Thoracic aorta (tissue), 2 donors: ENCODE measurements around the gene MAF. TPM values are rescaled to one million over a fixed set of nuclear protein-coding genes. Genes with fewer than 3 reads are reported as not detected.

Experiments
- ATAC-seq: fragments of 150-250 bp; one replicate; pipeline ENCODE4 v1.8.0; 2017; ENCODE audit warnings: low read depth; ENCODE audit not compliant: insufficient number of reproducible peaks, low FRiP score
- DNase-seq: peaks from one replicate; pipeline ENCODE4 v3.0.0-alpha.2; 2020; ENCODE audit warnings: low spot score
- H3K27ac ChIP-seq, 2 donors: fragments of 200-600 bp; sonication (generic); 1 replicate in 1 of 2; 2 replicates in 1 of 2; pipeline ENCODE4 v1.5.1; 2016; ENCODE audit warnings: mild to moderate bottlenecking in 2 of 2, moderate library complexity in 2 of 2
- H3K27me3 ChIP-seq: fragments of 200-600 bp; sonication (generic); replicated peaks from 2 replicates; pipeline ENCODE4 v1.6.0; 2016; ENCODE audit warnings: mild to moderate bottlenecking; ENCODE audit not compliant: insufficient read depth
- H3K36me3 ChIP-seq: fragments of 200-600 bp; sonication (generic); one replicate; pipeline ENCODE4 v1.5.1; 2016
- H3K4me1 ChIP-seq, 2 donors: fragments of 200-600 bp; sonication (generic); 1 replicate in 1 of 2; 2 replicates in 1 of 2; pipeline versions ENCODE4 v1.5.1 to v1.6.0; 2016; ENCODE audit warnings: low read depth in 2 of 2, mild to moderate bottlenecking in 1 of 2; ENCODE audit not compliant: control insufficient read depth in 1 of 2
- H3K4me3 ChIP-seq: fragments of 200-600 bp; sonication (generic); 2 replicates; pipeline ENCODE4 v1.5.1; 2016; ENCODE audit warnings: mild to moderate bottlenecking
- H3K9me3 ChIP-seq: fragments of 200-600 bp; sonication (generic); 2 replicates; pipeline ENCODE4 v1.5.1; 2016
- total RNA-seq, 2 donors: library from RNA; depleted of rRNA; stranded (reverse); fragments of >200 nt; gene quantifications; one replicate each; pipeline versions ENCODE4 v1.1.0 to v1.2.3, GENCODE V29; 2016
- TF ChIP-seq, protein P1 (sequence below): fragments of 200-600 bp; sonication (generic); IDR thresholded peaks from one replicate; pipeline ENCODE4 v1.5.1; 2019; ENCODE audit warnings: antibody characterized with exemption

Gene MAF
- total RNA-seq, 2 donors from 2014 or later = 20.0 to 41.8 TPM

GRCh38 chr16:79562166-79562823 is 38.2 kb downstream of the MAF start:
- DNase-seq (no peak), ATAC-seq (no peak)
- Histone ChIP-seq H3K27me3 (no peaks in the 10 kb centered on the region), H3K4me3 (no peak overlapping the region), H3K27ac (no peak overlapping the region), H3K36me3 (no peaks in the 10 kb centered on the region), H3K4me1 (no peaks in the 10 kb centered on the region), H3K9me3 (no peaks in the 10 kb centered on the region)
- TF ChIP-seq, protein P1, sequence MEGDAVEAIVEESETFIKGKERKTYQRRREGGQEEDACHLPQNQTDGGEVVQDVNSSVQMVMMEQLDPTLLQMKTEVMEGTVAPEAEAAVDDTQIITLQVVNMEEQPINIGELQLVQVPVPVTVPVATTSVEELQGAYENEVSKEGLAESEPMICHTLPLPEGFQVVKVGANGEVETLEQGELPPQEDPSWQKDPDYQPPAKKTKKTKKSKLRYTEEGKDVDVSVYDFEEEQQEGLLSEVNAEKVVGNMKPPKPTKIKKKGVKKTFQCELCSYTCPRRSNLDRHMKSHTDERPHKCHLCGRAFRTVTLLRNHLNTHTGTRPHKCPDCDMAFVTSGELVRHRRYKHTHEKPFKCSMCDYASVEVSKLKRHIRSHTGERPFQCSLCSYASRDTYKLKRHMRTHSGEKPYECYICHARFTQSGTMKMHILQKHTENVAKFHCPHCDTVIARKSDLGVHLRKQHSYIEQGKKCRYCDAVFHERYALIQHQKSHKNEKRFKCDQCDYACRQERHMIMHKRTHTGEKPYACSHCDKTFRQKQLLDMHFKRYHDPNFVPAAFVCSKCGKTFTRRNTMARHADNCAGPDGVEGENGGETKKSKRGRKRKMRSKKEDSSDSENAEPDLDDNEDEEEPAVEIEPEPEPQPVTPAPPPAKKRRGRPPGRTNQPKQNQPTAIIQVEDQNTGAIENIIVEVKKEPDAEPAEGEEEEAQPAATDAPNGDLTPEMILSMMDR = no peak

GRCh38 chr16:79561729-79562128 is 38.8 kb downstream of the MAF start:
- H3K27ac ChIP-seq = no peak overlapping the region
- TF ChIP-seq, protein P1 = no peak
- H3K4me3 ChIP-seq = no peak overlapping the region
- no peaks in the 10 kb centered on the region for H3K36me3 ChIP-seq
- no peaks in the 10 kb centered on the region for H3K9me3 ChIP-seq
- H3K4me1 ChIP-seq = no peaks in the 10 kb centered on the region
- ATAC-seq (no peak), DNase-seq (no peak)
- no peaks in the 10 kb centered on the region for H3K27me3 ChIP-seq

- H3K27me3 ChIP-seq = no peaks in the 10 kb centered on the region
- H3K4me3 ChIP-seq = no peak overlapping the region
- ATAC-seq = no peak
- no peak for DNase-seq
- H3K4me1 ChIP-seq = no peaks in the 10 kb centered on the region
- H3K36me3 ChIP-seq = no peaks in the 10 kb centered on the region
- TF ChIP-seq, protein P1 = no peak
- no peak overlapping the region for H3K27ac ChIP-seq
- H3K9me3 ChIP-seq = no peaks in the 10 kb centered on the region
Measured at GRCh38 chr16:79560923-79561322, 39.6 kb downstream of the MAF start.

GRCh38 chr16:79560318-79560717 is 40.2 kb downstream of the MAF start:
- DNase-seq (no peak), ATAC-seq (no peak)
- Histone ChIP-seq H3K4me1 (no peaks in the 10 kb centered on the region), H3K27ac (no peak overlapping the region), H3K9me3 (no peaks in the 10 kb centered on the region), H3K4me3 (no peak overlapping the region), H3K36me3 (no peaks in the 10 kb centered on the region), H3K27me3 (no peaks in the 10 kb centered on the region)
- TF ChIP-seq, protein P1 = no peak

DNA sequence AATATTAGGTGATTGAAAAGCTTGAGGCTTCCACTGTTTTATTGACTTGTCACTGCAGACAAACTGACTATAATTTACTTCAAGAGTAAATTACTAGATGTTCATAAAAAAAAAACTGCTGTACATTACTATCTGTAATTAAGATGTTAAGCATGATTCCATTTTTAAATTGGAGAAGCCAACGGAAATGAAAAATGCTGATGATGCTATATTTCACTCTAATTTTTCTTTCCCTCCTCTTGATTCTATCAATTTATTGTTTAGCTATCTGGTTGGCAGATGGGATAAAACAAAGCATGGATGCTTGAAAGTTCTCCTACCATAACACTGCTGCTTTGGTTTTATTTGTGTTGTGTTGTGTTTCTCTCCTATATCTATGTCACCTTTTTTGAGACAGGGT is 41.0 kb downstream of the MAF start:
- Histone ChIP-seq H3K36me3 (no peaks in the 10 kb centered on the region), H3K4me1 (no peaks in the 10 kb centered on the region), H3K27me3 (no peaks in the 10 kb centered on the region), H3K27ac (no peak overlapping the region), H3K4me3 (no peak overlapping the region), H3K9me3 (no peaks in the 10 kb centered on the region)
- TF ChIP-seq, protein P1 = no peak
- ATAC-seq = no peak
- DNase-seq = no peak
